Renal cortex interstitium (tissue), 15 donors: Measurements from ENCODE around the gene TRIM49. TPM values are rescaled to one million over a fixed set of nuclear protein-coding genes. Genes with fewer than 3 reads are reported as not detected.
"Not testable (repeated sequence)": the region's sequence is repeated elsewhere in the genome, so short reads cannot be mapped to it uniquely, and the experiment has no call there.

Experiments used
- DNase-seq, 11 donors: peaks; one replicate each; pipeline ENCODE4 v3.0.0-alpha.2; 2013; ENCODE audit warnings: low read depth in 9 of 11, low spot score in 4 of 11; ENCODE audit errors: extremely low read depth in 1 of 11
- long read RNA-seq, 16 experiments: transcript quantifications; one replicate each; lab custom pipeline, GENCODE V29; 2026
- polyA plus RNA-seq, 3 donors: library from polyadenylated mRNA; unstranded; fragments of 120-200 nt; gene quantifications; one replicate each; pipeline ENCODE4 v1.2.1, GENCODE V29; 2013; ENCODE audit not compliant: insufficient read length in 3 of 3

The TRIM49 gene, protein sequence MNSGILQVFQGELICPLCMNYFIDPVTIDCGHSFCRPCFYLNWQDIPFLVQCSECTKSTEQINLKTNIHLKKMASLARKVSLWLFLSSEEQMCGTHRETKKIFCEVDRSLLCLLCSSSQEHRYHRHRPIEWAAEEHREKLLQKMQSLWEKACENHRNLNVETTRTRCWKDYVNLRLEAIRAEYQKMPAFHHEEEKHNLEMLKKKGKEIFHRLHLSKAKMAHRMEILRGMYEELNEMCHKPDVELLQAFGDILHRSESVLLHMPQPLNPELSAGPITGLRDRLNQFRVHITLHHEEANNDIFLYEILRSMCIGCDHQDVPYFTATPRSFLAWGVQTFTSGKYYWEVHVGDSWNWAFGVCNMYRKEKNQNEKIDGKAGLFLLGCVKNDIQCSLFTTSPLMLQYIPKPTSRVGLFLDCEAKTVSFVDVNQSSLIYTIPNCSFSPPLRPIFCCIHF
- not detected for polyA plus RNA-seq
- long read RNA-seq, donor 1 = 0 reads
- long read RNA-seq, donor 2 = 0 reads
- long read RNA-seq, donor 3 = 0 reads
- long read RNA-seq, donor 4 = 0 reads
- long read RNA-seq, donor 5 = 0 reads
- long read RNA-seq, donor 6 = 0 reads
- long read RNA-seq, donor 7 = 0 reads
- long read RNA-seq, donor 8 = 0 reads
- long read RNA-seq, donor 9 = 0 reads
- long read RNA-seq, donor 10 = 0 reads
- long read RNA-seq, donor 11 = 0 reads
- long read RNA-seq, donor 12 = 0 reads
- long read RNA-seq, donor 13 = 0 reads
- long read RNA-seq, donor 14 = 0 reads
- long read RNA-seq, donor 15 = 0 reads
- long read RNA-seq, donor 16 = 0 reads

DNA sequence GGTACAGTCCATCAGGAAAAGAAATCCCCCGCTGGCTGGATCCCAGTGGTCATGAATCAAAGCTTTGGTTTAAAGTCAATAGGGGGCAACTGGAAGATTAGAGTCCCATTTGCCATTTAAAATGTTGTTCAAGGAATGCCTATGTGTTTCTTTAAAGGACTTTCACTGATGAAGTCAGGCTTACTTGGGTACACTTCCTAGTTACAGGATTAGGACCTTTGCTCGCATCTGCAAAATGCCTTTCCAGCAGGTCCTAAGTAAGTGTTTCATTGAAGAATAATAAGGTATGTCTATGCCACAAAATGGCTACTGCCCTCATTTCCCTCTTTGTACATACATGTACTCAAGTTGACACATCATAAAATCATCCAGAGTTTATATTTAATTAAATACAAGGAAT lies at the start of gene TRIM49:
Gene TRIM49 (minus strand): TSS at position 101 of the 400 bp plus-strand sequence. CDS start 4,106 bp downstream, outside the sequence.
- not testable (repeated sequence) for DNase-seq

DNA sequence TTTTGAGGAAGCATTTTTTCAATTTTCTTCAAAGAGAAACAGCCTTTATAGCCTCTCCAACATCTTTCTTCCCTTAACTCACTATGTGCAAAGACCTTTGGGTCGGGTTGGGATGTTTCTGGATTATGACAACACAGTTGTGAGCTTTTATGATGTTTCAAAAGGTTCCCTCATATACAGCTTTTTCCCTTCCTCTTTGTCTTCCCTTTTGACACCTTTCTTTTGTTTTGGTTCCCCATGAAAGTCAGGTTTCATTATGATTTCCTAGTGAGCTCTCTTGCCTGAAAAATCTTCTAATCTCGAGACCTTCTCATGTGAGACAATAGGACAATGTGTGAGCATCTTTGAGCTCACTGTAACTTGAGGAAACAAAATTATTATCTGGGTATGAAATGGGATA lies 18.3 kb upstream of the TRIM49 start:
- DNase-seq = not testable (repeated sequence)

DNA sequence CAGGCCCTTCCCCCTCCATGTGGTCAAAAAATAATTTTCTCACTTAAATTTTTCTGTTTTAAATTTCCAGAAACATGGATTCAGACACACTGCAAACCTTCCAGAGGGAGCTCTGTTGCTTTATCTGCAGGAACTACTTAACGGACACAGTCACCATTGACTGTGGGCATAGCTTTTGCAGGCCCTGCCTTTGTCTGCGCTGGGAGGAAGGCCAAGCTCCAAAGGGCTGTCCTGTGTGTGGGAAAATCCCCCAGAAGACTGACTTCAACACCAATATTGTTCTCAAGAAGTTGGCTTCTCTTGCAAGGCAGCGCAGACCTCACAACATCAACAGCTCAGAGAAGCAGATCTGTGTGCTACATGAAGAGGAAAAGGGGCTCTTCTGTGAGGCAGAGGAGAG lies 11.6 kb upstream of the TRIM49 start:
- DNase-seq = not testable (repeated sequence)

DNA sequence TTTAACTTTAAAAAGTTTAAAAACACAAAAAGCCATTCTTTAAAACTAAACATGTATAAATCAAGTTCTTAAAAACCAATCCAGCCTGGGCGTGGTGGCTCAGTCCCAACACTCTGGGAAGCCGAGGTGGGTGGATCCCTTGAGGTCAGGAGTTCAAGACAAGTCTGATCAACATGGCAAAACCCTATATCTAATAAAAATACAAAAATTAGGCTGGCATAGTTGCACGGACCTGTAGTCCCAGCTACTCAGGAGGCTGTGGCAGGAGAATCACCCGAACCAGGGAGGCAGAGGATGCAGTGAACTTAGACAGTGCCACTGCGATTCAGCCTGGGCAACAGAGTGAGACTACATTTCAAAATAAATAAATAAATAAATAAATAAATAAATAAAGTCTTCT lies 5.2 kb upstream of the TRIM49 start:
- DNase-seq = not testable (repeated sequence)

DNA sequence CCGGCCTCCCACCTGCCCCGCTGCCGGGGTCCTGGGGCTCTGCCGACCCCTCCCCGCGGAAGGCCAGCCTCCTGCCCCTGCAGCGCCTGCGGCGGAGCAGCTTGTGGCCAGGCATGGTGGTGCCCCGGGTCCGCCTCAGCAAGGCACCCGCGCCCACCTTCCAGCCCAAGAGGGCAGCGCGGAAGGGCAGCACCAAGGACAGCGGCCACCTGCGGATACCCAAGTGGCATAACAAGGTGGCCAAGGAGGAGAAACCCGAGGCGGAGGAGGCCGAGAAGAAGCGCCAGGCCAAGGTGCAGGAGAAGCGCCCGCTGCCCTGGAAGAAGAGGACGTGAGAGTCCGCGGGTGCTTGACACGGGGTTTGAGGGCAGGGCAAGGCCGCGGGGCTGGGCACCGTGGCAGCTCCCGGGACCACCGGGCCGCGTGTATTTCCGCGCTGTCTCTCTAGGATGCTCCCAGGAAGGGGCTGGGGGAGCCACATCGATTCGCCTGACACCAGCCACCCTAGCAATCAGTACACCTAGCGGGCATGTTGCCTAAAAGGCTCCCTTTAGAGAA lies 20.8 kb downstream of the TRIM49 start:
- DNase-seq = not testable (repeated sequence)

DNA sequence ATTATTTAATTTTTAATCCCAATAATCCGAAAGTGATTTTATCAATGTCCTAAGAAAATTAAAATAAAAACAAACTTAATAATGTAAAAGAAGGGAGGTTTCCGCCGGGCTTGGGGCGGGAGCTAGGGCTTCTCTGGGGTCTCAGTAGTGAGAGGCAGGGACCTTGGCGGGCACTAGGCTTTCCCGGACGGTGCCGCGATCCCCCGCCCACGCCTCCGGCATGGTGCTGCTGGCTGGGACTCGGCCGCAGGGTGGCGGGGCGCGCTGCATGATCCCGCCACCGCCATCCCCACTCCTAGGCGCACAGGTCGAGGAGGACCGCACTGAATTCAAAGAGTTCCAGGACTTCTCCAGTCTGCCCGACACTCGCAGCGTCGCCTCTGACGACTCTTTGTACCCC lies 22.6 kb downstream of the TRIM49 start:
- DNase-seq = not testable (repeated sequence)

DNA sequence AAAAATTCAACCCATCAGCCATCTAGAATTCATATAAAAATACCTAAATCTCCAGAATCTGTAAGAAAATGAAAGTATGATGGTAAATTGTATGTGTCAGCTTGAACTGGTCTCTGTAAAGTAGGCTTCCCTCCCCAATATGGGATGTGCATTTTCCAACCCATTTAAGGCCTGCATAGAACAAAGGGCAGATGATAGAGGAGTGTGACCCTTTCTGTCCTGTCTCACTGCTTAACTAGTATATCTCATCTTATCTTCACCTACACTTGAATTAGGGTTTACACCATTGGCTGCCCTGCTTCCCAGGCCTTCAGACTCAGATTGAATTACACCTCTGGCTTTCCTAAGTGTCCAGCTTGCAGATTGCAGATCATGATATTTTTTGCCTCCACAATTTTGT lies 57.6 kb downstream of the TRIM49 start:
- DNase-seq = not testable (repeated sequence)

Other genes with a start within 250 kb of the TRIM49 start
- gene TRIM77, start 98.3 kb downstream of the TRIM49 start, polyA plus RNA-seq = not detected
- not detected for gene TRIM64B, start 69.9 kb upstream of the TRIM49 start, polyA plus RNA-seq
- gene TRIM49D1, start 113.7 kb upstream of the TRIM49 start, polyA plus RNA-seq = not detected
- not detected for gene TRIM49D2, start 115.5 kb upstream of the TRIM49 start, polyA plus RNA-seq
- not detected for gene TRIM64, start 157.5 kb upstream of the TRIM49 start, polyA plus RNA-seq
- gene TRIM49C, start 222.5 kb upstream of the TRIM49 start, polyA plus RNA-seq = not detected